Dermis lymphatic vessel endothelial cell (primary cell): Measurements from ENCODE around the gene ZMYM1. TPM values are rescaled to one million over a fixed set of nuclear protein-coding genes. Genes with fewer than 3 reads are reported as not detected.

ENCODE experiments used
- total RNA-seq: library from RNA; depleted of rRNA; stranded (reverse); fragments of >200 nt; gene quantifications from 2 replicates; pipeline ENCODE4 v1.2.1, GENCODE V29; 2014

Gene ZMYM1
- total RNA-seq: 16.3 and 22.1 TPM in 2 replicates

GRCh38 chr1:35079003-35079930 is at the start of gene ZMYM1:
Gene ZMYM1 (plus strand): TSS chr1:35079385. CDS start chr1:35093988, 14,603 bp downstream.

Other genes with a start within 250 kb of the ZMYM1 start
- 49.7 and 59.2 TPM in 2 replicates for gene SMIM12, start 219.6 kb upstream of the ZMYM1 start, total RNA-seq
- gene DLGAP3, start 149.7 kb upstream of the ZMYM1 start, total RNA-seq: not detected in 2 replicates
- 45.1 and 55.1 TPM in 2 replicates for gene TMEM35B, start 94.0 kb upstream of the ZMYM1 start, total RNA-seq
- gene ZMYM6, start 47.4 kb upstream of the ZMYM1 start, total RNA-seq: 8.5 and 9.4 TPM in 2 replicates
- gene SFPQ, start 113.8 kb downstream of the ZMYM1 start, total RNA-seq: 138 and 269 TPM in 2 replicates
- gene ZMYM4, start 189.3 kb downstream of the ZMYM1 start, total RNA-seq: 25.5 and 35.8 TPM in 2 replicates